SK-N-MC (cell line): Measurements from ENCODE around the gene ACOX1.
A peak's percentile ranks its signal among the peaks of the same experiment; 100 is the strongest.

Source experiments
- DNase-seq: peaks from one replicate; pipeline ENCODE4 v3.0.0-alpha.2; 2011; ENCODE audit warnings: low read depth, low spot score
- H3K27ac ChIP-seq: fragments of 200-600 bp; sonication (generic); 2 replicates; pipeline ENCODE4 v1.5.1; 2016; ENCODE audit warnings: mixed run types
- H3K36me3 ChIP-seq: fragments of 200-600 bp; sonication (generic); 2 replicates; pipeline ENCODE4 v1.6.1; 2017; ENCODE audit warnings: antibody characterized with exemption, low read length, mixed read lengths; ENCODE audit not compliant: insufficient read depth
- H3K4me3 ChIP-seq: fragments of 200-600 bp; sonication (generic); 2 replicates; pipeline ENCODE4 v1.5.1; 2016
- H3K9ac ChIP-seq: fragments of 200-600 bp; sonication (generic); 2 replicates; pipeline ENCODE4 v1.8.0; 2017; ENCODE audit warnings: mixed run types, mixed read lengths; ENCODE audit not compliant: insufficient read length
- H3K9me3 ChIP-seq: fragments of 200-600 bp; sonication (generic); 2 replicates; pipeline ENCODE4 v1.6.1; 2017; ENCODE audit warnings: low read depth, mild to moderate bottlenecking, antibody characterized with exemption, low read length, moderate library complexity, mixed read lengths
- EZH2 ChIP-seq: fragments of 200-600 bp; sonication (generic); IDR thresholded peaks from one replicate; pipeline ENCODE4 v1.6.1; 2017; ENCODE audit warnings: antibody characterized with exemption
- FOXP2 ChIP-seq: optimal IDR thresholded peaks from 2 replicates; pipeline ENCODE3; 2011; ENCODE audit warnings: mild to moderate bottlenecking, moderate library complexity; ENCODE audit not compliant: insufficient read depth; ENCODE audit errors: extremely low read length, control extremely low read depth
- POLR2AphosphoS5 ChIP-seq: IDR thresholded peaks from 2 replicates; pipeline ENCODE4 v1.6.1; 2012; ENCODE audit warnings: mild to moderate bottlenecking, low read depth, low read length, borderline replicate concordance

ACOX1 gene

DNA sequence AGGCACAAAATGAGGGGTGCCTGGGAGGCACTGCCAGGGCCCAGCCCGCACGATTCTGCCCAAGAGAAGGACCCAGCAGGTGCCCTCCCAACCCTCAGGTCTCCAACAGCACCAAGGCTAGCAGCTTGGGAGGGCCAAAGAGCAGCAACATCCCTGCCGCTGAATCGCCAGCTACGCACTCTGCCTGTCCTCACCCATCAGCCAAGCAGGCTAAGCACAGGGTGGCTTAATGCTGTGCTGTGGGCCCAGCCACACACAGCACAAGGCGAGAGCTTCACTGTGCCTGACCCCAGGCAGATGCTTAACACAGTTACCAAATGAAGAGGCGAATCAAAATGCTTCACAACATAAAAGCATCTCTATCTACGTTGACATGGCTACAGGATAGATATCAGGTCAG lies 63.7 kb downstream of the ACOX1 start:
- H3K27ac ChIP-seq, result no peak overlapping the region
- H3K36me3 ChIP-seq, result no peaks in the 10 kb centered on the region; the same call in 1 of the 2 replicates

DNA sequence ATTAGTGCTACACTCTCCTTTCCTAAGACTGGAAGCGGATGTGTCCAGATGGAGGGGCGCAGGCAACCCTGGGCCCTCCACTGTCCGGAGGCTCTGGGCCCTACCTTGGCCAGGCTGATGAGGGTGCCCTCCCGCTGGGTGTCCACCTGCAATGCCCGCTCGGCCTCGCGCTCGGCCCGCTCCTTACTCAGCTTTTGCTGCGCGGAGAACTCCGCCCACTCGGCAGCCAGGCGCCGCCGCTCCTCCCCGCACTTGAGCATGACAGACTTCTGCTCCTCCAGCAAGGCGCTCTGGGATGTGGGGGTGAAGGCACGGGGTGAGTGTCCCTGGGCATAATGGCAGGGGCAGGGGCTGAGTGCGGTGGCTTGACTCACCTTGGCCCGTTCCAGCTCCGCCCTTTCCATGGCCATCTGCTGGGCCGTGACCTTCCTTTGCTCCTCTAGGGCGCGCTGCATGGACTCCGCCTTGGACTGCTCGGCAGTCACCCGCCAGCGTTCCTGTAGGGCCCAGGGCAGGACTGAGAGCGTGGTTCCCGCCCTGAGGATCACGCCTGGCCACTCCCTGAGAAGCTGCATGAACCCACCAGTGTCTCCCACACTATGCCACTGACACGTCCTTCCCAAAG lies 64.2 kb downstream of the ACOX1 start:
- Histone ChIP-seq H3K27ac (no peak overlapping the region), H3K4me3 (no peak overlapping the region), H3K36me3 (no peaks in the 10 kb centered on the region), H3K9me3 (no peaks in the 10 kb centered on the region), H3K9ac (no peak overlapping the region)
- TF ChIP-seq POLR2AphosphoS5 (no peak), FOXP2 (no peak), EZH2 (no peak)
- DNase-seq, result no peak

More for the DNA sequence above, 63.7 kb downstream of the ACOX1 start:
- no peak for DNase-seq
- Histone ChIP-seq H3K9me3 (no peaks in the 10 kb centered on the region), H3K4me3 (no peak overlapping the region), H3K9ac (no peak overlapping the region)
- no peak for TF ChIP-seq POLR2AphosphoS5
- TF ChIP-seq EZH2, result no peak
- TF ChIP-seq FOXP2, result no peak

DNA sequence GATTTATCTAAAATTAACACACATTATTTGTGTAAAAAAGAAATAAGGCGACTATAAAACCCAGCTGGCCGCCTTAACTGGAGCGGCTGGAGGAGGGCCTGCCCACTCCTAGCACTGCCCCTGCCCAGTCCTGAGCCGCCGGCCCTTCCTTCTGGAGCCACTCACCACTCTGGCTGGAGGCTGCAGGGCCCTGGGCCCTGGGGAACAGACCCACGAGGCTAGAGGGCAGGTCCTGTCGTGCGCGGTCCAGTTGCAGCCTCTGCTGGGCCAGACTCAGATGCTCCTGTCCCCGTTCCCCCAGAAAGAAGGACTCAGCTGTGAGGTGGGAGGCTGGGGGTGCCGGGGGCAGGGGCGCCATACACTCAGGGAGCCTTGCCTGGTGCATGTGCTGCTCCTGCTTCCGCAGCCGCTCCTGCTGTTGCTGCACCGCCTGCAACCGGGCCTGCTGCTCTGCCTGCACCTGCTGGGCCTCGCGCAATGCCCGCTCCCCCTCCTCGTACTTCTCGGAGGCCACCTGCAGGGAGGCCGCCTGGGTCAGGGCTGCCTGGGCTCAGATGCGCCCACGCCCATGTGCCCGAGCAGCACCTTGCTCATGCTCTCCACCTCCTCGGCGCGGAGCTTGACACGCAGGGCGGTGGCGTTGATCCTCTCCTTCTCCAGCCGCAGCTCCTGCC lies 65.3 kb downstream of the ACOX1 start:
- Histone ChIP-seq H3K36me3 (no peaks in the 10 kb centered on the region), H3K27ac (no peak overlapping the region), H3K9me3 (no peaks in the 10 kb centered on the region), H3K4me3 (no peak overlapping the region), H3K9ac (no peak overlapping the region)
- DNase-seq, result no peak
- TF ChIP-seq EZH2, result no peak
- no peak for TF ChIP-seq FOXP2
- TF ChIP-seq POLR2AphosphoS5, result no peak

DNA sequence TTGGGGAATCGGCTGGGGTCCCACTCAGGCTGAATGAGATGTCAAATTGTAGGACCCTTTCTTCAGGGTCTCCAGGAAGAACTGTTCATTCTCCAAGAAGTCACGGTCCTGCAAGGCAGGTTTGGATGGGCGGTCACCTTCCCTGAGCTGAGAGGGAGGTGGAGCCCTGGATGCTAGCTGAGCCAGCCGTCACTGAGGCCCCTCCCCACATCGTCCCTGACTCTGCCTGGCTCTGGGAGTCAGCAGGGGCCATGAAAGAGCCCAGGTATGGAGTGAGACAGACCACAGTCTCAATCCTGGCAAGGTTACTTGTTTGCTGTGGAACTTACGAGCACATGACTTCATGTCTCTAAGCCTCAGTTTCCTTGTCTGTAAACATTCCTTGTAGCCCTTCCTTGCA lies 68.3 kb downstream of the ACOX1 start:
- Histone ChIP-seq H3K36me3 (no peaks in the 10 kb centered on the region), H3K9ac (no peak overlapping the region), H3K4me3 (no peak overlapping the region), H3K27ac (no peak overlapping the region), H3K9me3 (no peaks in the 10 kb centered on the region)
- TF ChIP-seq FOXP2 (no peak), POLR2AphosphoS5 (no peak), EZH2 (no peak)
- no peak for DNase-seq

DNA sequence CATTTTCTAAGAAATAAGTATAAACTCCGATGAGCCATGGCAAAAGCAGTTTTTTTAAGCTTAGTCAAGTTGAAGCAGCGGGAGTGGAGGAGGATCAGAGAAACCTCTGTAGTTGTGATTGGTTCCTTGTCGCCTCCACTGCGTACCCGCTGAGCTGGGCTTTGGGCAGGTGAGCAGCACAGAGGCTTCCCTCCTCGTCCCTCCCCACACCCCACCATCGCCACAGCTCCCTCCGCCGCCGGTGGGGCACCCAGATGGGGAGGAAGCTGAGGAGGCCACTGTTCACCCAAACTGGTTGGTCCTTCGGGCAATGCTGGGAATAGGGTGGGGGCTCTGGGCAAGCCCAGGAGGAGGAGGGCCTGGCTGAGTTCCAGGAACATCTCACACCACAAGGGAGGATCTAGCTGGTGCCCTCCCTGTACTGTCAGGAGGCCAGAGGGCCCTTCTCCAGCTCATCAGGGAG lies 69.1 kb downstream of the ACOX1 start:
- H3K9me3 ChIP-seq, result no peaks in the 10 kb centered on the region
- no peak for DNase-seq
- TF ChIP-seq FOXP2, result no peak
- TF ChIP-seq EZH2, result no peak
- no peak for TF ChIP-seq POLR2AphosphoS5
- no peaks in the 10 kb centered on the region for H3K36me3 ChIP-seq
- no peak overlapping the region for H3K4me3 ChIP-seq
- H3K9ac ChIP-seq, result no peak overlapping the region
- 0 out of 2 replicates have a peak overlapping the region, but pooled peaks have one; percentile 13 for H3K27ac ChIP-seq

DNA sequence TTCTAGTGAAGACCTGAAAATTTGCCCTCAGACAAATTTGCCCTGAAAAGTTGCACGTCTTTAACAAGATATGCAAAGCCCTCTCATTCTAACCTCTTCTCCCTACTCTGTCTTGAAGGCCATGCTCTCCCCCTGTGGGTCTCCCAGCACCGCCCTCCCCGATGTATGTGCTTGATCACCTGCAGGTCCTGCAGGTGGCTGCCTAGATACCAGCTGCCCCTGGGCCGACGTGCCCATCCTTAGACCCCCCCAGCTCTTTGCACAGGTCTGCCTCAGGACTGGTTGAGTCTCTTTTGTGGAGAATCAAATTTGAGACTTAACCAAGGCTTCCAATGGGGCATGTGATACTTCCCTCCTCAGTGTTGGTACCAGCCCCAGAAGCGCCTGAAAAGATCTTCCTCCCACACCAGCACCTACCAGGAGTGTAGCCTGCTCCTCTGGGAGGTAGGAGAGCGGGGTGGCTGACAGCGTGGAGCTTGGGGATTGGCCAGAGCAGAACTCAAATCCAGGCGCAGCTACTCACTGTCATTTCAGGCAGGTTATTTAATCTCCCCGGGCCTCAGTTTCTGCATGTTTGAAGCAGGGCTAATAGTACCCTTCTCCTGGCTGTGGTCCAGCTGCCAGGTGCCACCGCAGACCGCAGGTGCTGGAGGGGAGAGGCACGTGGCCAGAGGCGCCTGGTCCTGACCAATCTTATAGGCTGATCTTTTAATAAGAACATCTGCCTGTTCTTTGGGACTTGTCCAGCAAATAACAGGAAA lies 69.7 kb downstream of the ACOX1 start:
- Histone ChIP-seq H3K9me3 (no peaks in the 10 kb centered on the region), H3K27ac (no peak overlapping the region), H3K4me3 (no peak overlapping the region), H3K36me3 (no peaks in the 10 kb centered on the region), H3K9ac (no peak overlapping the region)
- no peak for DNase-seq
- TF ChIP-seq FOXP2 (no peak), POLR2AphosphoS5 (no peak), EZH2 (no peak)

DNA sequence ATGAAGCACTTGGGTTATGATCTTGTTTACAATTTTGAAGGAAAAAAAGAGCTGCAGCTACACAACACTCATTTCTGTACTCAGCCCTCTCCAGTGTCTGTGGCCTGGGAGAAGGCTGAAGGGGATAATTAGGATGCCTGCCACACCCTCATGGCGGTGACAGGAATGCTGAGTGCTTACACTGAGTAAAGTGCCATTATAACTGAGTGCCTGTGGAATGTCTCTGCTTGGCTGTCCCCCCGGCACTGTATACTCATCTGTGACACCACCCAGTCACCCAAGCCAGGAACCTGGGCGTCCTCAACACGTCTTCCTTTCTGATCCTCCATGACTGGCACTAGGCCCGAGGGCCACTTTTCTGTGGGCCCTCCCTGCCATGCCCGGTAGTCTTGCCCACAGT lies 70.8 kb downstream of the ACOX1 start:
- Histone ChIP-seq H3K9ac (no peak overlapping the region), H3K4me3 (no peak overlapping the region), H3K27ac (no peak overlapping the region), H3K9me3 (no peaks in the 10 kb centered on the region), H3K36me3 (no peaks in the 10 kb centered on the region)
- DNase-seq, result no peak
- TF ChIP-seq EZH2 (no peak), FOXP2 (no peak), POLR2AphosphoS5 (no peak)

DNA sequence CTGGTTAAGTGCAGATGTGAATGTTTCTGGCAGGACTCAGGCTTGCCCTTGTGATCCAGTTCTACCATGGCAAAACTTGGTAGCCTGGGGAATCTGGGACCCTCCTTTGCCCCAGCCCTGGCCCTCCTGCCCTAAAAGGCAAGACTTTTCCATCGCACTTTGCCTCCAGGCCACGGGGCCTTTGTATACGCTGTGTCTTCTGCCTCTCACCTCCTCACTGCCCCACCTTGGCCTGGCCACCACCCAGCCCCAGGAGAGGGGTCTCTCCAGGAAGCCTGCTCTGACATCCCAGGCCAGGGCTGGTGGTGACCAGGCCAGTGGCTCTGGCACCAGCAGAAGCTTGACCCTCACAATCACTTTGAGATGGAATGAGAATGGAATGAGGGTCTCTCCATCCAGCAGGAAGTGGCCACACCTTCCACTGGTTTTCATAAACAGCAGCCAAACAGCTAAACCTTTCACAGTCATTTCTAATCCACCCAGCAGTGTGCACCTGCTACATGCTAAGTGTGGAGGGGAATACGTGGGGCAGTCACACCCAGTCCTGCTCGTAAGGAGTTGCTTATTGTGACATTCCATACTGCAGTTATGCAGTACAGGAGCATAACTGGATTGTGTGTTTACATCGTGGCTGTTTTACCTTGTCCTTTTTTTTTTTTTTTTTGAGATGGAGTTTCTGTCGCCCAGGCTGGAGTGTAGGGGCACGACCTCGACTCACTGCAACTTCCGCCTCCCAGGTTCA lies 72.7 kb downstream of the ACOX1 start:
- Histone ChIP-seq H3K36me3 (peaks cover 7% of the 10 kb centered on the region; the same call in 1 of the 2 replicates), H3K9me3 (no peaks in the 10 kb centered on the region), H3K27ac (no peak overlapping the region), H3K9ac (no peak overlapping the region), H3K4me3 (no peak overlapping the region)
- no peak for TF ChIP-seq EZH2
- no peak for TF ChIP-seq FOXP2
- no peak for DNase-seq
